22Rv1 (cell line): ENCODE results near the gene ARHGAP25.

Experiments
- CTCF ChIP-seq: fragments of 450-650 bp; IDR thresholded peaks from 2 replicates; pipeline ENCODE4 v1.5.1; 2017; ENCODE audit warnings: mild to moderate bottlenecking
- ZFX ChIP-seq: fragments of 450-650 bp; IDR thresholded peaks from 2 replicates; pipeline ENCODE4 v1.6.1; 2017; ENCODE audit warnings: antibody characterized with exemption, borderline replicate concordance

GRCh38 chr2:68857202-68857845, 122.7 kb downstream of the ARHGAP25 start:
- no peak for TF ChIP-seq CTCF
- TF ChIP-seq ZFX: no peak
